Stimulated activated naive CD4-positive, alpha-beta T cell treated with Interleukin-2 at 50 U/mL for 16 hours (primary cell): ENCODE data around the gene IL34.

Source experiments
- DNase-seq: peaks from one replicate; lab custom pipeline; 2025; lab: John Stamatoyannopoulos, UW

Gene IL34

DNA sequence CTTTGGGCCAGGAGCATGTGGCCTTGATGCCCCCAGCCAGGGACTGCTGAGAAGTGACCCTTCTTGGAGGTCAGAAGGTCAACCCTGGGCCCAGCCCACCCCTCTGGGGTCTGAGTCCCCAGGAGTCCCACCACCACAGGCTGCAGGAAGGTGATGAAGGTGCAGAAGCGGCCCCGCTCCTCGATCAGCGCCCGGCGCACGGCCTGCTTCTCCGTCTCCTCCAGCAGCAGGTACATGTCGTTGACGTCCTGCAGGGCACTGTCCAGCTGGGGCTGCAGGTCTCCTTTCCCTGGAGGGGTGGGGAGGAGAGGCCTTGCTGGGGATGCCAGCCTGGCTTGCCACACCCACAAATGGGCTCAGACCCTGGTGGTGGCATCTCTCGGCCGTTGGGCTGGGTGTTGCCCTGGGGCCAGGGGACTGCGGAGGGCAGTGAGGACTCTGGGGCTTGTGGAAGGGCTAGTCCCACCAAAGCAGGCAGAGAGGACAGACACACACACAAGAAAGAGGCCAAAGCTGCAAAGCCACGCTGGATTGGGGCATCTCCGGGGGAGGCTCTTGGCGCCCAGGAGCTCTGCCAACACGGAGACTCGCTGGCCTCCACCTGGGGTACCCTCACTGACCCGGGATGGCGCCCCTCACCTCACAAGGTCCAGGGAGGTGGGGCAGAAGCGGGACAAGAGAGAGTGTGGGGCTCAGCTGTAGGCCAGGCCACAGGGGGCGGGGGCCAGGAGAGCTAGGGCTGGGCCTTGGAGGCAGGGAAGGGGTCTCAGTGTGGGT lies 31.9 kb downstream of the IL34 start:
- DNase-seq = no peak

- DNase-seq = no peak
These were observed 32.7 kb downstream of the IL34 start for GRCh38 chr16:70678898-70679670.

DNA sequence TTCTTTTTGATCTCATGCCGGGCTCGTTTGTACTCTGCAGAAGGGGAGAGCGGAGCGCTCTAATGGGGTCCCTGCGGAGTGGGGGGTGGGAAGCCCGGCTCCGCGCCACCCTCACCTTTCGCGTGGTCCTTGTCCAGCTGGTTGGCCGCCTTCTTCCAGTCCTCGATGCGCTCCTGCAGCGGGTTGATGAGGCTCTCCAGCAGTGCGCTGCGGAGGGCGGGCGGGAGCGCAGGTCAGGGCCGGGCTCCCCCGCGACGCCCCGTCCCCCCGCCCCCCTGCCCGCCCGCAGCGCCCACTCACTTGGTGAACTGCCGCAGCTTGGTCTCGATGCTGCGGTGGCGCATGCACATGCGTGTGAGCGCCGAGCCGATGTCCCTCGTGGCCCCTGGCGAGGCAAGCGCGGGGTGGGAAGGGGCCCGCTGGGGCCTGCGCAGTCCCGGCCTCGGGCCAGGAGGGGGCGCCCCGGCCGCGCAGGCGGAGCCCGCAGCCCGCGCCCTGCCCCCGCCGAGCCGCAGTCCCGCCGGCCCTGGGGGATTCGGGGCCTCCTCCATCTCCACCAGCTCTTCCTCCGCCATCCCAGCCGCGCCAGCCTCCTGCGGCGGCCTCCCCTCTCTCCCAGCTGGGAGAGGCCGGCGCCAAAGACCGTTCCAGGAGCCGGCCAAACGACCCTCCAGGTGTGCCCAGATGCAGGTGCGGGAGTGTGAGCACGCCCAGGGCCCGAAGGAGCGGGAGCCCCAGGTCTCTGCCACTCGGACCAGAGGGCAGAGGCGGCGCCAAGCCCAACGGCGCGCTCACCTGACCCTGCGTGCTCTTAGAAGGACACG lies 33.5 kb downstream of the IL34 start:
- no peak for DNase-seq

DNA sequence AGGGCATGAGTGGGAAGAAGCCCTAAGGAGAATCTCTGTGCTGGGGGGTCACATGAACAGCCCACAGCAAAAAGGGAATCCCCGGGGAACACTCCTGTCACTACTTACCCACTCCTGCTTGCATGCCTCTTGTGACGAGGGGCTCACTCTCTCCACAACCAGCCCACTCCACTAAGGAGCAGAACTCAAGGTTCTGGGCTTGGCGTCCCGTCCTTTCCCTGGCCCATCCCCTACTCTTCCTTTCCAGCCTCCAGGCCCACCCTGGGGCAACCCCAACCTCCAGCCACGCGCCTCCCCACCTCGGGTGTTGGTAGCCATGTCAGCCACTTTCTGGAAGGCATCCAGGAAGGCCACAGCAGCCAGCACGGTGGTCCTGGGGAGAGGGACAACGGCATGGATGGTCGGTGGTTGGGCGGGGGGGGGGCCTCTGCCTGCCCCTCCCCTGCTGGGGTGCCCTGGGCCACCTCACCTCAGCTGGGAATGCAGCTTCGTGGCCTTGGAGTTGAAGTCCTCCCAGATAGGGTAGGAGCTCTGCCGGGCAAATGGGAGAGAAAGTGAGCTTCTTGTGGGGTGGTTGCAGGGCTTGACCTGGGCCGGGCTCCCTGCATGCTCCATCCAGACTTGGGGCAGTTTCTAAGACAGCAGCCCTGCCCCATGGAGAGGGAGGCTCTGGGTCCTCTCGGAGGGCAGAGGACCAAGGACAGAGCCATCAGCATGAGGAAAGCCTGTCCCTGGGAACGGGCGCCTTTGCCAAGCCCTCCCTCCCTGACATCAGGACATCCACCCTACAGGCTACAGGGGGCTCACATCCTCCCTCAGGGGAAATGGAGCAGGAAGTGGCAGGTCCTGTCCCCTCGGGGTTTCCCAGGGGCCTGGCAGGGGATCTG lies 34.4 kb downstream of the IL34 start:
- DNase-seq = no peak

DNA sequence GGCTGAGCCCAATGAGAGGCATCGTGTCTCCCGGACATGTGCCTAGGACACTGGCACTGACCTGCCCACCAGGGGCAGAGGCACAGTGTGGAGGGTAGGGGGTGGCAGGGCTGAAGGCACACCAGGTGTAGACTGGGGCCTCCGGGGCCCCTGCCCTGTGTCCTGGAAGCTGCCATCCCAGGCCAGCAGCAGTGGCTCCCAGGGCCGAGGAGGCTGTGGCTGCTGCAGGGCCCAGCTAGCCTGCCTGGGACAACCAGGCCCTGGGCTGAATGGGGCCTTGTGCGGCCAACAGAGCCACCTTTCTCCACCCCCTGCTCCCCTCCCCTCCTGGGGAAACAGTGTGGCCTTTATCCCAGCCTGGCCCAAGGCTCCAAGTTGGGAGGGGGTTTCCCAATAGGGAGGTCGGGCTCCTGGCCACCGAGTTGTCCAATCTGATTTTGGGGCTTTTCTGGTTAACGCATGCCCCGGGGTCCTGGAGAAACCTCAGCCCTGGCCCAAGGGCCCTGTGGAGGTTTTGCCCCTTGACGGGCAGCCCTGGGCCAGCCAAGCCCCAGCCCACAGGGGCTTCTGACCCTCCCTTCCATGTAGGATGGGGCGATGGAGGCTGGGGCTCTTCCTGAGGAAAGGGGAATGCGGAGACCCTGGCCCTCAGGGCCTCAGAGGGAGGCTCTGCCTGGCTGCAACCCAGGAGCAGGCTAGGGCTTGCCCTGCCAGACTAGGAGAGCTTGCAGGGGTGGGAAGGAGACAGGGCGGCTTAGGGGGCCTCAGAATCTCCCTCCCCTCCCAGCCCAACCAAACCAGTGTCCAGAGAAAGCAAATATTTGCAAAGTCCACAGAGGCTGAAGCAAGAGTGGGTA lies 35.3 kb downstream of the IL34 start:
- DNase-seq = no peak

DNA sequence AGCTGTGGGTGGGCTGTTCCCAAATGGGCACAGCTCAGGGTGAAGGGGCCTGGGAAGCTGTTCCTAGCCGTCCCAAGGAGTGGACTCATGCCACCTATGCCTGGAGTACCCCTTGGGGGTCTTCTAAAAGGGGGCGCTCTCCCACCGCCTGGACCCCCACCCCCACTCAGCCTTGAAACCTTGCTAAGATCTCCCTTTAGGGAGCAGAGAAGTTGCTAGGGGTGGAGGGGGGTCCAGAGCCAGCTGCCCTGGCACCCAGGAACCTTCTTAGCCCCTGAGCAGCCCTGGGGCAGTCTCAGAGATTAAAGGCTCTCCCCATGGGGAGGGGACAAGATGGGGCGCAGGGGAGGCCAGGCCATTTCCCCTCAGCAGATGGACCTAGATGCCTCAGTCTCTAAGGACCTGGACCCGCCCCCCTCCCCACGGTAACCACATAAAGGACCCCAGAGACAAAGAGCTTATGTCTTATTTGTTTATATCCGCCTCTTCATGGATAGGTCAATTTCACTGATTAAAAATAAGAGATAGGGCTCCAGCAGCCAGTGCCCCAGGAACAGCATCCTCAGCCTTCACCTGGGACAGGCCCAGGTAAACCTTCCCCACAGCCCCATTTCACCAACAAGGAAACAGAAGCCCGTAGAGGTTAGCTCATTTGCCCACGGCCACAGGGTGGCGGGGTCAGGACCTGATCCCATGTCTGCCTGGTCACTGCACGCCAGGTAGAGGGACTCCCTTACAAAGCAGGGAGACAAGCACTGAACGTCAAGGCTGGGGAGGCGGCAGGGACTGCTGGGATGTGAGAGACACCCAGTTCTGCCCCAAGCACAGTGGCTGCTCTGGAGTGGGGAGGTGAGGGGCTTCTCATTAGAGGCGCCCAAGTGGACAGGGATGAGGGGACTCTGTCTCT lies 36.1 kb downstream of the IL34 start:
- no peak for DNase-seq

- no peak for DNase-seq
These were observed 37.0 kb downstream of the IL34 start for GRCh38 chr16:70683146-70683944.

DNA sequence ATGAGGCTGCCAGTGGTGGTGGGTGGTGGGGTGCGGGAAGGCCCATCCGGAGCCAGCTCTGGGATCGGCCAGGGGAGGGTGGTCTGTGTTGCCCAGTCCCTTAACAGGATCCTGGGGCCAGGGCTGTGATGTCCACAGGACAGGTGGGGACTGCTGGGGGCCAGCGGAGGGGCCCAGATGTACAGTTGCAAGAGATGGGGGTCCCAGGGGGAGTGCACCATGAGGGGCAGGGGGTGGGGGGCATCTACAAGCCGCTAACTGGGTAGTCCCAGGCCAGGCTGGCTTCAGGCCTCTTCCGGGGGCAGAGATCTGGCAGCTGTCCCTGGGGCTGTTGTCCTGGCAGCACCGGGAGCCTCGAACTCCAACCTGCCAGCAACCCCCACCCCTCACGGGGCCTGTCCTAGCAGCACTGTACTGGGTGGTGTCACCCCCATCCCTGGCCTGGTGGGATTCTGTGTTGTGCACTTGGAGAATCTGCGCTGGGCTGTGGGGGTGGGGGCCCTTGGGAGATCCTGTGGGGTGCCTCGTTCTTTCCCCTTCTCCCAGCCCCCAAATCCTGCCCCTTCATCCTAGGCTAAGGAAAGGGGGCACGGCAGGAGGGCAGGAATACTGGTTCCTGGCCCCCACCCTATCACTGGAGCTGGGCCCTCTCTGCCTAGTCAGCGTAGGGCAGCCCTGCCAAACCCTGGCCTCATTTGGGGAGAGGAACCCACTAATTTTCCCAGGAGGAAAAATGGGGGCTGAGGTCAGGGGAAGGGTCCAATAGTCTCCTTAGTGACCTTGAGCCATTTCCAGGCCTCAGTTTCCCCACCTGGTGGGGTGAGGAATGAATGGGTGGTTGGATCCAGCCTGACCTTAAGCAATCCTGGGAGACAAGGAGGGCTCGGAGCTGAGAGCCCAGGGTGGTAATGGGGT lies 38.0 kb downstream of the IL34 start:
- DNase-seq = no peak

- no peak for DNase-seq
These were observed 38.9 kb downstream of the IL34 start for GRCh38 chr16:70685061-70685937.

DNA sequence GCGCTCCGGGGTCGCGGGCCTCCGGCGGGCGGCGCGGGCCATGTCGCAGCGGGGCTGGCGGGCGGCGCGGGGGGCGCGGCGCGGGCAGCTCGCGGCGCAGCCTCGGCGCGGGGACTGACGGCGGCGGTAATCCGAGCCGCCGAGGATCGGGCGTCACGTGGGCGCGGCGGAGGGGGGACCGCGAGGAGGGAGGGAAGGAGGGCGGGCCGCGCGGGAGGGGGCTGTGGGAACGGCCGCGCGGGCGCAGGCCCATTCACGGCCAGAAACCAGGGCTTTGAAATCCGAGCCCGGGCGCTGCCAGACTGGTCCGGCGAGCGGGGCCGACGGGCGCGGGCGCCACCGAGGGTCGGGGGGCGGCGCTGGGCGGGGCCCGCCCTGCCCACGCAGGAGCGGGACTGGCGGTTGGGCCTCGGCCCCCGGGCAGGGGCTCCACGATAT lies 39.6 kb downstream of the IL34 start, which contains the start of gene MTSS2:
TSS of gene MTSS2 (minus strand) at position 116 of the 438 bp plus-strand sequence. CDS start 262 bp downstream, outside the sequence.
- no peak for DNase-seq

DNA sequence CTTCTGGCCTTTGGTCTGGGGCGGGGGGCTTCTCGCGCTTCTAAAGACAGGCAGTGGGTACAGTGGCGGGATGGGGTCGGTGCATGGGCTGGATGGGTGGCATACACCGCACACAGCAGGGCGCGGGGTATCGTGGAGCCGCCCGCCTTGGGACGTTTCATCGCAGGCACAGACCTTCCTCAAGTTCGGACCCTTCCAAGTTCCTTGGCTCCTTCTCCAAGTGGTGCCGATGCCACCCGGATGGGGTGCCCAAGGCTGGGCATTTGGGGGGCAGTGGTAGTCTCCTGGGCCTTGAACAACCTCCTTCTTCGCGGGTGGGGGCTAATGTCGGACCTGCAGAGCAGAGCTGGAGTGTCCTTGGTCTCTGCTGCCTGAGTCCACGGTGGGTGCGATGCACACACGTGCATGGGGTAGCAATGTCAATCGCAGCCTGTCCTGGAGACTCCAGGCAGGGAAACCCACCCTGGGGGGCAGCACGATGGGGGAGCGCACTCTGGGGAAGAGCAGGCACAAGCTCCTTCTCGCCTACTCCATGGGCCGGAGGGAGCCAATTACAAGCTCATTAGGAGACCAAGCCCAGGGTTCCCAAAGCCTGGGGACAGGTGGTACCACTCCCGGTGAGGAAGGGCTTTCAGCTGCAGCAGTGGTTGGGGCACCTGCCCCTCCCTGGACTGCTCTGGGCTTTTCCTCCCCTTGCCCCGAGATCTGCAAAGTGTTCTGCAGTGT lies 40.2 kb downstream of the IL34 start:
- DNase-seq = no peak

GRCh38 chr16:70687102-70687511 lies 40.7 kb downstream of the IL34 start:
- no peak for DNase-seq

GRCh38 chr16:70687671-70688245 lies 41.4 kb downstream of the IL34 start:
- no peak for DNase-seq

DNA sequence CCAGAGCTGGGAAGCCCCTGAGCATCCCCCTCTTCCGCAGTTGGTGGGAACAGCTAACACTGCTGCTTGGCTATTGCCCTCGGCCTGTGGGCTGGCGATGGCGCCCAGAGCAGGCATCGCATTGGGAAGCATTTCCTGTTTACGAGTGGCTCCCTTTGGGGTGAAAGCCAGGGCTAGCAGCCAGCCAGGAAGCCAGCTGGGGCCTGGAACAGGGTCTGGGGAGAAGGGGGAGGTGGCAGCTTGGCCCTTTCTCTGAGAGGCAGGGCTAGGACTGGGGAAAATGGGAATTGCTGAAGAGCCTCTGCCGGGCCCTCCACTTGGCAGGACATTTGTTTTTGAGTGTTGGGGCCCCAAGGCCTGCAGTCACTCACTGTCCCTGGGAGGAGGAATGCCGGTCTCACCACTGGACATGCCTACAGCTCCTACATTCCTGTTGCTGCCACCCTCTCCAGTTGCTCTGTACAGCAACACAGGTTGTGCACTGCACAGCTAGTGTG lies 41.9 kb downstream of the IL34 start:
- no peak for DNase-seq
